ENCODE data around the gene C11orf52. TPM values are rescaled to one million over a fixed set of nuclear protein-coding genes. Genes with fewer than 3 reads are reported as not detected.

The C11orf52 gene
- total and polyA plus RNA-seq, 2 of the 13 experiments (the other 11 are each of a cell fraction or from before 2014, with no cell fraction given): 7.4 to 11.0 TPM

DNA sequence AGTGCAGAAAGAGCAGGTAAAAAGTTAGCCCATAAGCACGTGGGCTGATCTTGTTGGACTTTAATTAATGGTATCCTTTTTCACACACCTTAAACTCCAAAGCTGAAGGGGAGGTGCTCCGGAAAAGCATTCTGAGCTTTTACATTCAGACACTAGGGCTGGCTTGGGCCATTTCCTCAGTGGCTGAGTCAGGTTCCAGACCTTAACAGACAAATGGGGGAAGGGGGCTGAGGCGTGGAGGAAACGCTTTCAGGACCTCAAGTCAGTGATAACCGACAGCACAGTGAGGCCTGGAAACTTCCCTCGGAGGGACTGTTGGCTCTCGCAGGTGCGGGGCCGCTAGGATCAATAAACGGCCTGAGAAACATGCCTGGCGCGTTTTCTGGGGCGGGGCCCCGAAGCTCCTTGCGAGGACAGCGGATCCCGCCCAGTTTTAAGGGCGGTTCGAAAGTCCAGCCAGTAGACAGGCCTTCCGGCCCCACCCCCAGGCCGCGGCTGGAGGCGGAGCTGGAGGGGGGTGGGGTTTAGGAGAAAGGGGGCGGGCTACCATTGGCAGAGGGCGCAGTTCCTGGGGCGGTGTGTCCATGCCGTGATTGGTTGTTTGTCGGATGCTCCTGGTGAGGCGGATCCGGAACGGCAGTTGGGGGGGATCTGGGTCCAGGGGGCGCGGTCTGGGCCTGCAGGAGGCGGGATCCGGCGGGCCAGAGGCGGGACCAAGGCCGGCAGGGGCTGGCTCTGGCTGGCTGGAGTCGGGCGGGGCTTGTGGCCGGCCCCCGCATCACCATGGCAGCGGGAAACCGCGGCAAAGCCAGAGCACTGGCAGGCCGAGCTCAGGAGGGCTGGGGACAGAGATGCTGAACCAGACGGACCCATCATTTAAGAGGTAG is 8.0 kb downstream of the C11orf52 start (continued):
- peak; percentile 75 for TF ChIP-seq NFYC (CRISPR knock-in tag; IDR thresholded peaks at IDR 0.05)
- TF ChIP-seq, protein P1, sequence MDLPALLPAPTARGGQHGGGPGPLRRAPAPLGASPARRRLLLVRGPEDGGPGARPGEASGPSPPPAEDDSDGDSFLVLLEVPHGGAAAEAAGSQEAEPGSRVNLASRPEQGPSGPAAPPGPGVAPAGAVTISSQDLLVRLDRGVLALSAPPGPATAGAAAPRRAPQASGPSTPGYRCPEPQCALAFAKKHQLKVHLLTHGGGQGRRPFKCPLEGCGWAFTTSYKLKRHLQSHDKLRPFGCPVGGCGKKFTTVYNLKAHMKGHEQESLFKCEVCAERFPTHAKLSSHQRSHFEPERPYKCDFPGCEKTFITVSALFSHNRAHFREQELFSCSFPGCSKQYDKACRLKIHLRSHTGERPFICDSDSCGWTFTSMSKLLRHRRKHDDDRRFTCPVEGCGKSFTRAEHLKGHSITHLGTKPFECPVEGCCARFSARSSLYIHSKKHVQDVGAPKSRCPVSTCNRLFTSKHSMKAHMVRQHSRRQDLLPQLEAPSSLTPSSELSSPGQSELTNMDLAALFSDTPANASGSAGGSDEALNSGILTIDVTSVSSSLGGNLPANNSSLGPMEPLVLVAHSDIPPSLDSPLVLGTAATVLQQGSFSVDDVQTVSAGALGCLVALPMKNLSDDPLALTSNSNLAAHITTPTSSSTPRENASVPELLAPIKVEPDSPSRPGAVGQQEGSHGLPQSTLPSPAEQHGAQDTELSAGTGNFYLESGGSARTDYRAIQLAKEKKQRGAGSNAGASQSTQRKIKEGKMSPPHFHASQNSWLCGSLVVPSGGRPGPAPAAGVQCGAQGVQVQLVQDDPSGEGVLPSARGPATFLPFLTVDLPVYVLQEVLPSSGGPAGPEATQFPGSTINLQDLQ (CRISPR knock-in tag; IDR thresholded peaks at IDR 0.05): no peak
- peak; percentile 76; the same call in 1 of the 2 replicates for TF ChIP-seq ZNF547 (CRISPR knock-in tag; IDR thresholded peaks at IDR 0.05)
- TF ChIP-seq DBP (CRISPR knock-in tag; IDR thresholded peaks at IDR 0.05; ENCODE audit: not compliant biosample characterization): no peak
- no peak for TF ChIP-seq ZNF550 (CRISPR knock-in tag; IDR thresholded peaks at IDR 0.05; ENCODE audit: borderline replicate concordance)
- no peak for TF ChIP-seq RARG (CRISPR knock-in tag; IDR thresholded peaks at IDR 0.05; ENCODE audit: low read depth)
- no peak for TF ChIP-seq RBM22 (optimal IDR thresholded peaks at IDR 0.05; ENCODE audit: low read length)
- TF ChIP-seq ZNF556 (CRISPR knock-in tag; IDR thresholded peaks at IDR 0.05; ENCODE audit: borderline replicate concordance): peak; percentile 85; the same call in 1 of the 2 replicates
- TF ChIP-seq ZNF275 (CRISPR knock-in tag; IDR thresholded peaks at IDR 0.05; ENCODE audit: borderline replicate concordance): no peak
- TF ChIP-seq ZNF580 (CRISPR knock-in tag; IDR thresholded peaks at IDR 0.05; ENCODE audit: borderline replicate concordance, low read depth): 0 out of 2 replicates have a peak, but pooled peaks have one; percentile 58
- TF ChIP-seq ZFAT (CRISPR knock-in tag; conservative IDR thresholded peaks at IDR 0.05): no peak
- peak; percentile 46; the same call in 1 of the 2 replicates for TF ChIP-seq ZNF792 (CRISPR knock-in tag; IDR thresholded peaks at IDR 0.05)
- TF ChIP-seq IRF2 (CRISPR knock-in tag; IDR thresholded peaks at IDR 0.05): peak; percentile 35; the same call in 1 of the 2 replicates
- TF ChIP-seq EED (CRISPR knock-in tag; IDR thresholded peaks at IDR 0.05): no peak
- TF ChIP-seq ZNF558 (CRISPR knock-in tag; IDR thresholded peaks at IDR 0.05; ENCODE audit: borderline replicate concordance): 0 out of 2 replicates have a peak, but pooled peaks have one; percentile 24
- no peak for TF ChIP-seq ZNF460 (CRISPR knock-in tag; IDR thresholded peaks at IDR 0.05; ENCODE audit: borderline replicate concordance)
- TF ChIP-seq, protein P2, sequence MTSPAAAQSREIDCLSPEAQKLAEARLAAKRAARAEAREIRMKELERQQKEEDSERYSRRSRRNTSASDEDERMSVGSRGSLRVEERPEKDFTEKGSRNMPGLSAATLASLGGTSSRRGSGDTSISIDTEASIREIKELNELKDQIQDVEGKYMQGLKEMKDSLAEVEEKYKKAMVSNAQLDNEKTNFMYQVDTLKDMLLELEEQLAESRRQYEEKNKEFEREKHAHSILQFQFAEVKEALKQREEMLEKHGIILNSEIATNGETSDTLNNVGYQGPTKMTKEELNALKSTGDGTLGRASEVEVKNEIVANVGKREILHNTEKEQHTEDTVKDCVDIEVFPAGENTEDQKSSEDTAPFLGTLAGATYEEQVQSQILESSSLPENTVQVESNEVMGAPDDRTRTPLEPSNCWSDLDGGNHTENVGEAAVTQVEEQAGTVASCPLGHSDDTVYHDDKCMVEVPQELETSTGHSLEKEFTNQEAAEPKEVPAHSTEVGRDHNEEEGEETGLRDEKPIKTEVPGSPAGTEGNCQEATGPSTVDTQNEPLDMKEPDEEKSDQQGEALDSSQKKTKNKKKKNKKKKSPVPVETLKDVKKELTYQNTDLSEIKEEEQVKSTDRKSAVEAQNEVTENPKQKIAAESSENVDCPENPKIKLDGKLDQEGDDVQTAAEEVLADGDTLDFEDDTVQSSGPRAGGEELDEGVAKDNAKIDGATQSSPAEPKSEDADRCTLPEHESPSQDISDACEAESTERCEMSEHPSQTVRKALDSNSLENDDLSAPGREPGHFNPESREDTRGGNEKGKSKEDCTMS (CRISPR knock-in tag; conservative IDR thresholded peaks at IDR 0.05): no peak
